PC-9 (cell line): ENCODE results near the gene SETBP1. TPM values are rescaled to one million over a fixed set of nuclear protein-coding genes. Genes with fewer than 3 reads are reported as not detected.
"Not testable (repeated sequence)": the region's sequence is repeated elsewhere in the genome, so short reads cannot be mapped to it uniquely, and the experiment has no call there.

ENCODE experiments used
- BruUV-seq: library from RNA; stranded (reverse); fragments of 400-500 nt; replicated peaks from 2 replicates; lab custom pipeline; 2021; lab: Mats Ljungman, UMichigan
- CTCF ChIA-PET: fragments of 300-600 bp; sonication (Branson Sonifier 250); formaldehyde crosslinking; loops from one replicate; lab custom pipeline; 2022; ENCODE audit warnings: antibody characterized with exemption; lab: Charles Lee
- POLR2A ChIA-PET: fragments of 300-600 bp; sonication (Branson Sonifier 250); formaldehyde crosslinking; loops from one replicate; lab custom pipeline; 2022; ENCODE audit warnings: antibody characterized with exemption; ENCODE audit not compliant: unreplicated experiment; lab: Charles Lee
- DNase-seq, 2 experiments: peaks; one replicate each; pipeline versions ENCODE4 v3.0.0 to v3.0.0-alpha.2; 2015 to 2022; ENCODE audit warnings: mixed read lengths in 1 of 2
- H2AFZ ChIP-seq: fragments of 200-600 bp; sonication (generic); 2 replicates; pipeline ENCODE4 v1.8.1; 2017; ENCODE audit warnings: antibody characterized with exemption
- H3F3A ChIP-seq: fragments of 200-600 bp; sonication (generic); 2 replicates; pipeline ENCODE4 v1.8.1; 2017; ENCODE audit warnings: antibody characterized with exemption, mild to moderate bottlenecking, low read depth; ENCODE audit not compliant: insufficient read depth
- H3K27ac ChIP-seq: fragments of 200-600 bp; sonication (generic); 2 replicates; pipeline ENCODE4 v1.6.1; 2016; ENCODE audit warnings: mixed run types
- H3K27me3 ChIP-seq: fragments of 200-600 bp; sonication (generic); 2 replicates; pipeline ENCODE4 v1.6.1; 2016; ENCODE audit warnings: low read depth, mixed run types; ENCODE audit not compliant: insufficient read depth
- H3K36me3 ChIP-seq: fragments of 200-600 bp; sonication (generic); 2 replicates; pipeline ENCODE4 v1.6.1; 2016; ENCODE audit warnings: low read depth, mixed run types
- H3K4me1 ChIP-seq: fragments of 200-600 bp; sonication (generic); replicated peaks from 2 replicates; pipeline ENCODE4 v1.6.1; 2016; ENCODE audit warnings: mixed run types; ENCODE audit not compliant: insufficient read depth
- H3K4me2 ChIP-seq: fragments of 200-600 bp; sonication (generic); 2 replicates; pipeline ENCODE4 v1.6.1; 2017; ENCODE audit warnings: mixed run types
- H3K4me3 ChIP-seq: fragments of 200-600 bp; sonication (generic); 2 replicates; pipeline ENCODE4 v1.6.1; 2016; ENCODE audit warnings: mixed run types
- H3K79me2 ChIP-seq: fragments of 200-600 bp; sonication (generic); 2 replicates; pipeline ENCODE4 v1.6.1; 2017; ENCODE audit warnings: low read depth, mixed run types
- H3K9me2 ChIP-seq: fragments of 200-600 bp; sonication (generic); 2 replicates; pipeline ENCODE4 v1.8.1; 2017; ENCODE audit warnings: mild to moderate bottlenecking; ENCODE audit not compliant: insufficient read depth
- H3K9me3 ChIP-seq: fragments of 200-600 bp; sonication (generic); 2 replicates; pipeline ENCODE4 v1.8.1; 2016; ENCODE audit warnings: low read depth; ENCODE audit not compliant: insufficient read depth
- H4K20me1 ChIP-seq: fragments of 200-600 bp; sonication (generic); 2 replicates; pipeline ENCODE4 v1.8.1; 2017; ENCODE audit not compliant: insufficient read depth
- CTCF ChIP-seq: fragments of 200-600 bp; sonication (generic); conservative IDR thresholded peaks from 2 replicates; pipeline ENCODE4 v1.6.1; 2017; ENCODE audit warnings: mixed run types, antibody characterized with exemption, mild to moderate bottlenecking, moderate library complexity
- EZH2 ChIP-seq: fragments of 200-600 bp; sonication (generic); IDR thresholded peaks from 2 replicates; pipeline ENCODE4 v1.8.0; 2017; ENCODE audit warnings: antibody characterized with exemption, low read depth
- intact Hi-C: fragments of 100-400 bp; cut with micrococcal nuclease; formaldehyde crosslinking; loops from one replicate; pipeline ENCODE4 v1.10.0; 2022; ENCODE audit not compliant: unreplicated experiment
- total RNA-seq: library from RNA; stranded (reverse); gene quantifications from 2 replicates; pipeline ENCODE4 v1.2.3, GENCODE V29; 2021

SETBP1 gene
- total RNA-seq, 1 experiment from 2014 or later, result 9.0 TPM

- POLR2A ChIA-PET, result no interaction called here
- Histone ChIP-seq H3K79me2 (no peaks in the 10 kb centered on the region), H3K9me3 (no peaks in the 10 kb centered on the region), H2AFZ (no peak overlapping the region), H3K4me2 (no peak overlapping the region), H3K4me1 (no peaks in the 10 kb centered on the region), H3K27me3 (no peaks in the 10 kb centered on the region), H3K4me3 (no peak overlapping the region), H3F3A (0 out of 2 replicates have a peak, but pooled peaks cover 3% of the 10 kb centered on the region), H4K20me1 (no peaks in the 10 kb centered on the region), H3K36me3 (no peaks in the 10 kb centered on the region), H3K27ac (no peak overlapping the region), H3K9me2 (no peaks in the 10 kb centered on the region)
- no peak for DNase-seq
- CTCF ChIA-PET, result no interaction called here
- intact Hi-C loops, result no loop called here
- TF ChIP-seq CTCF, result no peak
- no peak for TF ChIP-seq EZH2
- BruUV-seq, result no TSS peak
These were observed 118.8 kb downstream of the SETBP1 start for GRCh38 chr18:44799382-44799906.

GRCh38 chr18:44799907-44800421 is 119.3 kb downstream of the SETBP1 start:
- TF ChIP-seq CTCF, result no peak
- no peak for TF ChIP-seq EZH2
- H3K4me1 ChIP-seq, result no peaks in the 10 kb centered on the region
- H2AFZ ChIP-seq, result no peak overlapping the region
- no peak for DNase-seq
- H3K27ac ChIP-seq, result no peak overlapping the region
- no peaks in the 10 kb centered on the region for H3K79me2 ChIP-seq
- ChIA-PET CTCF (no interaction called here), POLR2A (no interaction called here)
- H3K9me2 ChIP-seq, result no peaks in the 10 kb centered on the region
- no peaks in the 10 kb centered on the region for H3K27me3 ChIP-seq
- no peaks in the 10 kb centered on the region for H3K9me3 ChIP-seq
- H3K4me2 ChIP-seq, result no peak overlapping the region
- H3F3A ChIP-seq, result 0 out of 2 replicates have a peak, but pooled peaks cover 3% of the 10 kb centered on the region
- H3K4me3 ChIP-seq, result no peak overlapping the region
- H3K36me3 ChIP-seq, result no peaks in the 10 kb centered on the region
- intact Hi-C loops, result no loop called here
- BruUV-seq, result no TSS peak
- no peaks in the 10 kb centered on the region for H4K20me1 ChIP-seq

GRCh38 chr18:44800766-44801165 is 120.1 kb downstream of the SETBP1 start:
- H3K27ac ChIP-seq, DNase-seq, H3K79me2 ChIP-seq, H3K36me3 ChIP-seq, H3K27me3 ChIP-seq, H3K4me3 ChIP-seq, H3K4me1 ChIP-seq, H3K4me2 ChIP-seq, POLR2A ChIA-PET, H4K20me1 ChIP-seq, CTCF ChIA-PET, BruUV-seq, H3K9me2 ChIP-seq, intact Hi-C loops, H2AFZ ChIP-seq, H3F3A ChIP-seq, H3K9me3 ChIP-seq: not testable (repeated sequence)

GRCh38 chr18:44801781-44802180 is 121.1 kb downstream of the SETBP1 start:
- Histone ChIP-seq H3K4me3 (no peak overlapping the region), H3K4me2 (no peak overlapping the region), H2AFZ (no peak overlapping the region), H3F3A (no peaks in the 10 kb centered on the region), H3K4me1 (no peaks in the 10 kb centered on the region), H3K9me2 (no peaks in the 10 kb centered on the region; the same call in 1 of the 2 replicates), H4K20me1 (no peaks in the 10 kb centered on the region), H3K27ac (no peak overlapping the region), H3K79me2 (no peaks in the 10 kb centered on the region), H3K27me3 (no peaks in the 10 kb centered on the region), H3K36me3 (no peaks in the 10 kb centered on the region), H3K9me3 (no peaks in the 10 kb centered on the region)
- intact Hi-C loops, result no loop called here
- ChIA-PET POLR2A (interaction anchor here (0.6 kb wide), 1 partner anchor 147 kb away, joined by 3 read pairs; no protein-coding TSS in a partner anchor), CTCF (no interaction called here)
- TF ChIP-seq EZH2, result no peak
- TF ChIP-seq CTCF, result no peak
- BruUV-seq, result no TSS peak
- DNase-seq, result no peak
